ENCODE data around the gene GPR87. TPM values are rescaled to one million over a fixed set of nuclear protein-coding genes. Genes with fewer than 3 reads are reported as not detected.

The GPR87 gene
- total and polyA plus RNA-seq, 7 donors: not detected

DNA sequence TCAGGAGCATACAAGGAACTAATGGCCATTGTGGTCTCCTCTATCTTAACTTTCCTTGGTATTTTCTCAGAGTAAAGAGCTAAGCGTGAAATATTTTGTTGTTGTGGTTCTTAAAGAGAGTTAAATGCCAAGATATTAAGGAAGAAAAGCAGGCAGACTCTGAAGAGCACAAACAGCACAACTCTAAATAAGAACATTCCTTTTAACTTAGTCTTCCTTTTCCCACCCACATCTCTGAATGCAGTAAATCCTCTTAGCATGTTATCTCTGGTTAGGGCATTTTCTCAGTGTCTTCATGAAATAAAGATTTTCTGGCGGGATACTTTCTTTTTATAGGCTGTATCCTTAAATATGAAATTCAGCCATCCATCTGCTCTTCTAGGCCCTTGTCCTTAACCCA is 1.5 kb downstream of the GPR87 start:
- Histone ChIP-seq H3K4me1 (no peaks in the 10 kb centered on the region), H3K36me3 (ENCODE audit: insufficient read depth in 1 of 2, low read depth in 1 of 2) (no peaks in the 10 kb centered on the region), H3K9me3 (no peaks in the 10 kb centered on the region), H3K27ac (no peak overlapping the region), H3K27me3 (ENCODE audit: insufficient read depth in 3 of 3, low read length in 2 of 3) (no peaks in the 10 kb centered on the region), H3K4me3 (no peak overlapping the region)
- ATAC-seq (no peak), DNase-seq (no peak)
- intact Hi-C loops (cut with DNase I): no loop called here
- TF ChIP-seq CTCF (IDR thresholded peaks at IDR 0.05): no peak
- 51 to 87% (median 85%) methylated on average over 2 of the region's 2 CpGs for WGBS, 3 donors

- intact Hi-C loops (cut with DNase I): no loop called here
- no peak for TF ChIP-seq CTCF (IDR thresholded peaks at IDR 0.05)
- H3K27ac ChIP-seq: no peak overlapping the region
- no peaks in the 10 kb centered on the region for H3K36me3 ChIP-seq (ENCODE audit: insufficient read depth in 1 of 2, low read depth in 1 of 2)
- no peaks in the 10 kb centered on the region for H3K9me3 ChIP-seq
- 95 to 97% (median 96%) methylated on average over 5 of the region's 5 CpGs for WGBS, 3 donors
- H3K4me1 ChIP-seq: no peaks in the 10 kb centered on the region
- no peaks in the 10 kb centered on the region for H3K27me3 ChIP-seq (ENCODE audit: insufficient read depth in 3 of 3, low read length in 2 of 3)
- no peak overlapping the region for H3K4me3 ChIP-seq
- DNase-seq (no peak), ATAC-seq (no peak)
Observed at GRCh38 chr3:151314593-151314992, 2.0 kb downstream of the GPR87 start.

DNA sequence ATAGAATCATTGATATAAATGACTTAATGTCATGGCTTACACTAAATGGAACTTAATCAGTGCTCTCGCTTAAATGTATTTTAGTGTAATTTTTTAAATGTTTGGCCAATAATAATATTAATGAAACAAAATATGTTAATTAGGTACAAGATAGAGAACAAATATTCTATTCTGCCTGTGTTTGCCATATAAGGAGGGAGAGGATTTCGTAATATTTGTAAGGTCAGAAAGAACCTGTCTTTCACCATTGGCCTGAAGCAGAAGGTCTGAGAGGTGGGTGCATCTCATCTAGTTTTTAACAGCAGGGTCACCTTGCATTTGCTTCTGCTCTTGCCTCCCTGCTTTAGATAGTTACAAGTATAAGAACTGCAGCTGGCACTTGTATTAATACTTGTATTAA is 2.5 kb downstream of the GPR87 start:
- ATAC-seq (no peak), DNase-seq (no peak)
- 73 to 89% (median 79%) methylated on average over 2 of the region's 2 CpGs for WGBS, 3 donors
- Histone ChIP-seq H3K9me3 (no peaks in the 10 kb centered on the region), H3K36me3 (ENCODE audit: insufficient read depth in 1 of 2, low read depth in 1 of 2) (no peaks in the 10 kb centered on the region), H3K4me3 (no peak overlapping the region), H3K27ac (no peak overlapping the region), H3K4me1 (no peaks in the 10 kb centered on the region), H3K27me3 (ENCODE audit: insufficient read depth in 3 of 3, low read length in 2 of 3) (no peaks in the 10 kb centered on the region)
- intact Hi-C loops (cut with DNase I): no loop called here
- TF ChIP-seq CTCF (IDR thresholded peaks at IDR 0.05): no peak

- Histone ChIP-seq H3K36me3 (ENCODE audit: insufficient read depth in 1 of 2, low read depth in 1 of 2) (no peaks in the 10 kb centered on the region), H3K9me3 (no peaks in the 10 kb centered on the region), H3K27me3 (ENCODE audit: insufficient read depth in 3 of 3, low read length in 2 of 3) (no peaks in the 10 kb centered on the region), H3K27ac (no peak overlapping the region), H3K4me3 (no peak overlapping the region), H3K4me1 (no peaks in the 10 kb centered on the region)
- ATAC-seq (no peak), DNase-seq (no peak)
- 89 to 95% (median 93%) methylated on average over 3 of the region's 3 CpGs for WGBS, 3 donors
- intact Hi-C loops (cut with DNase I): no loop called here
- TF ChIP-seq CTCF (IDR thresholded peaks at IDR 0.05): no peak
Observed at GRCh38 chr3:151312972-151313371, 3.6 kb downstream of the GPR87 start.

GRCh38 chr3:151309566-151309965 is 7.1 kb downstream of the GPR87 start:
- ATAC-seq: no peak
- intact Hi-C loops (cut with DNase I): no loop called here
- H3K4me3 ChIP-seq: no peak overlapping the region
- 94 to 98% (median 98%) methylated on average over 2 of the region's 2 CpGs for WGBS, 3 donors
- no peaks in the 10 kb centered on the region for H3K27me3 ChIP-seq (ENCODE audit: insufficient read depth in 3 of 3, low read length in 2 of 3)
- H3K4me1 ChIP-seq: no peaks in the 10 kb centered on the region
- DNase-seq: no peak
- TF ChIP-seq CTCF (IDR thresholded peaks at IDR 0.05): no peak
- H3K9me3 ChIP-seq: no peaks in the 10 kb centered on the region
- no peaks in the 10 kb centered on the region for H3K36me3 ChIP-seq (ENCODE audit: insufficient read depth in 1 of 2, low read depth in 1 of 2)
- H3K27ac ChIP-seq: no peak overlapping the region

Data from psoas muscle (tissue), 8 donors.